H9 (cell line): Measurements from ENCODE around the gene NEK11. TPM values are rescaled to one million over a fixed set of nuclear protein-coding genes. Genes with fewer than 3 reads are reported as not detected.

ENCODE experiments used
- DNase-seq: peaks from one replicate; pipeline ENCODE4 v3.0.0-alpha.2; 2017
- H2AFZ ChIP-seq: one replicate; pipeline ENCODE4 v1.6.1; 2013; ENCODE audit warnings: mild to moderate bottlenecking, low read length, control low read depth, moderate library complexity
- H2AK5ac ChIP-seq: 2 replicates; pipeline ENCODE4 v1.6.1; 2013; ENCODE audit warnings: low read length, control low read depth, mixed read lengths; ENCODE audit not compliant: insufficient read length
- H2BK120ac ChIP-seq: one replicate; pipeline ENCODE4 v1.6.1; 2013; ENCODE audit warnings: low read depth, mild to moderate bottlenecking, low read length, control low read depth, inconsistent platforms; ENCODE audit not compliant: poor library complexity, severe bottlenecking
- H2BK12ac ChIP-seq: 2 replicates; pipeline ENCODE4 v1.6.1; 2013; ENCODE audit warnings: low read length, control low read depth, mixed read lengths, low read depth; ENCODE audit not compliant: insufficient read length
- H2BK15ac ChIP-seq: 2 replicates; pipeline ENCODE4 v1.6.1; 2013; ENCODE audit warnings: low read depth, low read length, control low read depth
- H2BK20ac ChIP-seq: one replicate; pipeline ENCODE4 v1.6.1; 2013; ENCODE audit warnings: low read depth, mild to moderate bottlenecking, low read length, control low read depth, inconsistent platforms; ENCODE audit not compliant: poor library complexity, severe bottlenecking
- H2BK5ac ChIP-seq: 2 replicates; pipeline ENCODE4 v1.6.1; 2013; ENCODE audit warnings: low read length, control low read depth, mixed read lengths; ENCODE audit not compliant: insufficient read length
- H3K14ac ChIP-seq: 2 replicates; pipeline ENCODE4 v1.6.1; 2013; ENCODE audit warnings: low read length, control low read depth; ENCODE audit not compliant: insufficient read depth
- H3K18ac ChIP-seq: 2 replicates; pipeline ENCODE4 v1.6.1; 2013; ENCODE audit warnings: low read depth, mild to moderate bottlenecking, mixed read lengths, low read length, control low read depth; ENCODE audit not compliant: insufficient read length
- H3K23ac ChIP-seq: 2 replicates; pipeline ENCODE4 v1.6.1; 2013; ENCODE audit warnings: low read length, control low read depth, mixed read lengths, low read depth; ENCODE audit not compliant: insufficient read length
- H3K23me2 ChIP-seq: 2 replicates; pipeline ENCODE4 v1.6.1; 2013; ENCODE audit warnings: low read depth, mild to moderate bottlenecking, mixed read lengths, low read length, control low read depth; ENCODE audit not compliant: insufficient read length, poor library complexity, severe bottlenecking
- H3K27ac ChIP-seq: 2 replicates; pipeline ENCODE4 v1.5.1; 2013; ENCODE audit warnings: low read length, control low read depth, mixed read lengths, low read depth; ENCODE audit not compliant: insufficient read length
- H3K27me3 ChIP-seq: 2 replicates; pipeline ENCODE4 v1.6.1; 2013; ENCODE audit warnings: low read length, control low read depth, inconsistent platforms; ENCODE audit not compliant: insufficient read depth
- H3K4ac ChIP-seq: 2 replicates; pipeline ENCODE4 v1.6.1; 2013; ENCODE audit warnings: low read depth, mild to moderate bottlenecking, control low read depth, inconsistent platforms, low read length, moderate library complexity
- H3K4me1 ChIP-seq: 2 replicates; pipeline ENCODE4 v1.6.1; 2013; ENCODE audit warnings: low read length, control low read depth, inconsistent platforms; ENCODE audit not compliant: insufficient read depth
- H3K4me2 ChIP-seq: 2 replicates; pipeline ENCODE4 v1.6.1; 2013; ENCODE audit warnings: low read length, control low read depth, mixed read lengths; ENCODE audit not compliant: insufficient read length, insufficient read depth
- H3K56ac ChIP-seq: 2 replicates; pipeline ENCODE4 v1.6.1; 2013; ENCODE audit warnings: low read depth, mild to moderate bottlenecking, mixed read lengths, low read length, control low read depth; ENCODE audit not compliant: insufficient read length
- H3K79me1 ChIP-seq: 2 replicates; pipeline ENCODE4 v1.6.1; 2013; ENCODE audit warnings: low read depth, mild to moderate bottlenecking, moderate library complexity, low read length, control low read depth, inconsistent platforms; ENCODE audit not compliant: insufficient read depth, poor library complexity, severe bottlenecking
- H3K79me2 ChIP-seq: 2 replicates; pipeline ENCODE4 v1.6.1; 2013; ENCODE audit warnings: low read length, control low read depth, inconsistent platforms; ENCODE audit not compliant: insufficient read depth
- H3K9ac ChIP-seq: 2 replicates; pipeline ENCODE4 v1.6.1; 2013; ENCODE audit warnings: low read length, control low read depth, mixed read lengths; ENCODE audit not compliant: insufficient read length; ENCODE audit errors: extremely low read depth
- H3K9me3 ChIP-seq: one replicate; pipeline ENCODE4 v1.6.1; 2013; ENCODE audit warnings: low read depth, low read length, inconsistent platforms; ENCODE audit not compliant: control insufficient read depth
- H3T11ph ChIP-seq: one replicate; pipeline ENCODE4 v1.6.1; 2013; ENCODE audit warnings: mild to moderate bottlenecking, low read length, control low read depth, inconsistent platforms
- H4K20me1 ChIP-seq: one replicate; pipeline ENCODE4 v1.6.1; 2013; ENCODE audit not compliant: control insufficient read depth, insufficient read length, insufficient read depth
- H4K5ac ChIP-seq: 2 replicates; pipeline ENCODE4 v1.6.1; 2013; ENCODE audit warnings: low read depth, mild to moderate bottlenecking, mixed read lengths, low read length, control low read depth; ENCODE audit not compliant: insufficient read length
- H4K8ac ChIP-seq: replicated peaks from 2 replicates; pipeline ENCODE4 v1.6.1; 2013; ENCODE audit warnings: low read length, control low read depth, mixed read lengths, low read depth; ENCODE audit not compliant: insufficient read length
- H4K91ac ChIP-seq: 2 replicates; pipeline ENCODE4 v1.6.1; 2013; ENCODE audit warnings: low read depth, mild to moderate bottlenecking, moderate library complexity, mixed read lengths, low read length, control low read depth; ENCODE audit not compliant: insufficient read length
- H3K27ac Mint-ChIP-seq, 3 experiments: 2 replicates in 2 of 3; 3 replicates in 1 of 3; pipeline ENCODE4 v1.8.0; 2020 to 2021; ENCODE audit warnings: mixed read lengths in 3 of 3, mild to moderate bottlenecking in 1 of 3, moderate library complexity in 1 of 3
- H3K27me3 Mint-ChIP-seq: 2 replicates; pipeline ENCODE4 v1.8.0; 2021; ENCODE audit warnings: low read depth, mild to moderate bottlenecking, moderate library complexity, mixed read lengths
- H3K36me3 Mint-ChIP-seq, 3 experiments: 2 replicates in 2 of 3; 3 replicates in 1 of 3; pipeline ENCODE4 v1.8.0; 2020 to 2021; ENCODE audit warnings: low read depth in 3 of 3, mixed read lengths in 3 of 3; ENCODE audit not compliant: insufficient read depth in 1 of 3
- H3K4me1 Mint-ChIP-seq, 2 experiments: 2 replicates each; pipeline ENCODE4 v1.8.0; 2020; ENCODE audit warnings: mixed read lengths in 2 of 2
- H3K4me3 Mint-ChIP-seq, 2 experiments: 2 replicates in 1 of 2; 3 replicates in 1 of 2; pipeline ENCODE4 v1.8.0; 2020 to 2021; ENCODE audit warnings: mild to moderate bottlenecking in 2 of 2, mixed read lengths in 2 of 2, moderate library complexity in 1 of 2
- H3K9me3 Mint-ChIP-seq, 2 experiments: 2 replicates in 1 of 2; 3 replicates in 1 of 2; pipeline ENCODE4 v1.8.0; 2020; ENCODE audit warnings: mild to moderate bottlenecking in 2 of 2, mixed read lengths in 2 of 2, moderate library complexity in 1 of 2
- CTCF ChIP-seq: fragments of 200-600 bp; sonication (generic); conservative IDR thresholded peaks from 3 replicates; pipeline ENCODE4 v1.8.0; 2021; ENCODE audit warnings: antibody characterized with exemption, mild to moderate bottlenecking
- WGBS: extraction: QIAGEN DNeasy Blood & Tissue Kit; methylation state at CpG from one replicate; pipeline ENCODE4 v1.1.7; 2013; ENCODE audit warnings: missing lambda C conversion rate, low lambda C conversion rate, mixed read lengths; ENCODE audit not compliant: insufficient read length; ENCODE audit errors: extremely low coverage; 5-methylcytosine and 5-hydroxymethylcytosine counted together
- total RNA-seq: library from RNA; stranded (reverse); gene quantifications from 2 replicates; pipeline ENCODE4 v1.2.1, GENCODE V29; 2021

Gene NEK11
- total RNA-seq, 1 experiment from 2014 or later = 2.5 TPM

GRCh38 chr3:131223373-131224289 lies 197.0 kb downstream of the NEK11 start:
- H3K4ac ChIP-seq = no peak overlapping the region
- H3K4me3 Mint-ChIP-seq = no peak overlapping the region
- no peak overlapping the region for H2BK5ac ChIP-seq
- no peak overlapping the region for H3K14ac ChIP-seq
- H2AK5ac ChIP-seq = no peak overlapping the region
- no peak for DNase-seq
- H3K4me2 ChIP-seq = no peak overlapping the region
- no peak overlapping the region for H2BK20ac ChIP-seq
- H3K9me3 ChIP-seq = no peaks in the 10 kb centered on the region
- H2BK12ac ChIP-seq = no peak overlapping the region
- no peaks in the 10 kb centered on the region for H3K27me3 ChIP-seq
- no peak overlapping the region for H3K23ac ChIP-seq
- no peaks in the 10 kb centered on the region for H3K27me3 Mint-ChIP-seq
- no peak overlapping the region for H3K56ac ChIP-seq
- no peak overlapping the region for H4K91ac ChIP-seq
- H3K9ac ChIP-seq = no peak overlapping the region
- TF ChIP-seq CTCF = no peak
- no peaks in the 10 kb centered on the region for H3K23me2 ChIP-seq
- no peak overlapping the region for H3T11ph ChIP-seq
- H4K20me1 ChIP-seq = no peaks in the 10 kb centered on the region
- H3K27ac ChIP-seq = no peak overlapping the region
- no peaks in the 10 kb centered on the region for H3K79me1 ChIP-seq
- no peak overlapping the region for H3K18ac ChIP-seq
- no peak overlapping the region for H2BK15ac ChIP-seq
- no peak overlapping the region for H4K5ac ChIP-seq
- no peaks in the 10 kb centered on the region for H3K4me1 ChIP-seq
- no peaks in the 10 kb centered on the region for H3K79me2 ChIP-seq
- no peak overlapping the region for H4K8ac ChIP-seq
- no peak overlapping the region for H2AFZ ChIP-seq
- H3K4me1 Mint-ChIP-seq = peaks cover 0 to 5% of the 10 kb centered on the region in 2 experiments; a peak in 2 of 4 replicates
- H3K36me3 Mint-ChIP-seq = no peaks in the 10 kb centered on the region
- 0 out of 7 replicates have a peak overlapping the region, but pooled peaks of 1 of the 3 experiments have one; percentile 11 for H3K27ac Mint-ChIP-seq
- no peaks in the 10 kb centered on the region; a peak in 1 of 5 replicates for H3K9me3 Mint-ChIP-seq
- H2BK120ac ChIP-seq = no peak overlapping the region
- WGBS = no CpG with 5 or more reads among the region's 5 CpGs
